ENCODE results near the gene PTPRG. TPM values are rescaled to one million over a fixed set of nuclear protein-coding genes. Genes with fewer than 3 reads are reported as not detected.

Gene PTPRG
- total RNA-seq, 4 donors from 2014 or later: 11.0 to 18.5 (median 14.9) TPM

GRCh38 chr3:62277986-62278385 is 716.6 kb downstream of the PTPRG start:
- Histone ChIP-seq H3K36me3 (peaks cover 12% of the 10 kb centered on the region), H3K9me3 (no peaks in the 10 kb centered on the region), H3K27ac (no peak overlapping the region), H3K4me1 (no peaks in the 10 kb centered on the region), H3K27me3 (no peaks in the 10 kb centered on the region), H3K4me3 (no peak overlapping the region)
- no peak for TF ChIP-seq POLR2AphosphoS5 (IDR thresholded peaks at IDR 0.05)
- TF ChIP-seq EP300 (IDR thresholded peaks at IDR 0.05): no peak
- TF ChIP-seq POLR2A (IDR thresholded peaks at IDR 0.05): no peak
- TF ChIP-seq CTCF (IDR thresholded peaks at IDR 0.05): no peak
- no peak for DNase-seq (ENCODE audit: low spot score in 2 of 2)

DNA sequence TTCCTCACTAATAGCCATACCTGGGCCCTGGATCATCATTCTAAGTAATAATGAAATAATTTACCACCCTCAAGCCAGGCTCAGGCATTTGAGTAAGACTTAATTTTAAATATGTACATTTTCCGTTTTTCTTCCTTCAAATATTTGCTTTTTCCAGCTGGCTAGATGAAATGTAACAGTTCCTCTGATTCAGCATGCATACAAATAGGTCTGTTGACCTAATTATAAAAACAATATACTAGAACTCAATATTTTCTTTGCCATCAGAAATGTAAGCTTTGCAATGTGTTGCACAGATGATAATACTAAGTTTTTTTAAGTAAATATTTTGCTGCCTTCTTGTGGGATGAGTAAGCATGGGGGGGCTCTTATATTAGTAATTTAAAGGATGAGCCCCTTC is 720.4 kb downstream of the PTPRG start:
- Histone ChIP-seq H3K27me3 (no peaks in the 10 kb centered on the region), H3K36me3 (peaks cover 7% of the 10 kb centered on the region), H3K9me3 (no peaks in the 10 kb centered on the region), H3K4me1 (no peaks in the 10 kb centered on the region), H3K4me3 (no peak overlapping the region), H3K27ac (no peak overlapping the region)
- WGBS: 80% methylated on average over 1 of the region's 1 CpG
- no peak for TF ChIP-seq POLR2AphosphoS5 (IDR thresholded peaks at IDR 0.05)
- no peak for TF ChIP-seq EP300 (IDR thresholded peaks at IDR 0.05)
- no peak for TF ChIP-seq POLR2A (IDR thresholded peaks at IDR 0.05)
- no peak for TF ChIP-seq CTCF (IDR thresholded peaks at IDR 0.05)
- DNase-seq (ENCODE audit: low spot score in 2 of 2): no peak

GRCh38 chr3:62284442-62284841 is 723.1 kb downstream of the PTPRG start:
- H3K9me3 ChIP-seq: no peaks in the 10 kb centered on the region
- 97% methylated on average over 2 of the region's 2 CpGs for WGBS
- TF ChIP-seq POLR2AphosphoS5 (IDR thresholded peaks at IDR 0.05) (no peak), POLR2A (IDR thresholded peaks at IDR 0.05) (no peak), CTCF (IDR thresholded peaks at IDR 0.05) (no peak), EP300 (IDR thresholded peaks at IDR 0.05) (no peak)
- no peaks in the 10 kb centered on the region for H3K4me1 ChIP-seq
- H3K27me3 ChIP-seq: no peaks in the 10 kb centered on the region
- no peak for DNase-seq (ENCODE audit: low spot score in 2 of 2)
- peaks cover 3% of the 10 kb centered on the region for H3K36me3 ChIP-seq
- H3K4me3 ChIP-seq: no peak overlapping the region
- H3K27ac ChIP-seq: no peak overlapping the region

GRCh38 chr3:62287392-62287927 is 726.1 kb downstream of the PTPRG start:
- Histone ChIP-seq H3K27ac (no peak overlapping the region), H3K9me3 (no peaks in the 10 kb centered on the region), H3K4me1 (no peaks in the 10 kb centered on the region), H3K36me3 (peaks cover 2% of the 10 kb centered on the region), H3K4me3 (no peak overlapping the region), H3K27me3 (no peaks in the 10 kb centered on the region)
- WGBS: 82% methylated on average over 4 of the region's 4 CpGs
- no peak for TF ChIP-seq CTCF (IDR thresholded peaks at IDR 0.05)
- TF ChIP-seq POLR2AphosphoS5 (IDR thresholded peaks at IDR 0.05): no peak
- DNase-seq (ENCODE audit: low spot score in 2 of 2): no peak

DNA sequence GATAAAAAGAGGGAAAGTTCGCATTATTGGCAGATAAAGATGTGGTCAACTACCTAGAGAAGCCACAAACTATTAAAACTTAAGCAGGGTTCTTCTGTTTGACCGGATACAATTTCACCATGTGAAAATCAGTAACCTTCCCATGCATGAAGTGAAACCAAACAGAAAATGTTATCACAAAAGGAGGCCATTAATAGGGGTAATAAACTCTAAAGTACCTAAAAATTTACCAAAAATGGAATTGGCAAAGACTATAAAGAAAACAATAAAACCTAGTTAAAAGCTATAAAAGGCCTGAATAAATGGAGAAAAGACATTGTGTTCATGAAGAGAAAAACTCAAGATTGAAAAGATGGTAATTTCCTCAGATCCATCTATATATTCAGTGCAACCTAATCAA is 728.6 kb downstream of the PTPRG start:
- WGBS: 81% methylated on average over 2 of the region's 2 CpGs
- H3K4me3 ChIP-seq: no peak overlapping the region
- TF ChIP-seq POLR2A (IDR thresholded peaks at IDR 0.05) (no peak), CTCF (IDR thresholded peaks at IDR 0.05) (no peak), EP300 (IDR thresholded peaks at IDR 0.05) (no peak), POLR2AphosphoS5 (IDR thresholded peaks at IDR 0.05) (no peak)
- H3K9me3 ChIP-seq: no peaks in the 10 kb centered on the region
- no peak for DNase-seq (ENCODE audit: low spot score in 2 of 2)
- H3K27ac ChIP-seq: no peak overlapping the region
- no peaks in the 10 kb centered on the region for H3K36me3 ChIP-seq
- H3K27me3 ChIP-seq: no peaks in the 10 kb centered on the region
- no peaks in the 10 kb centered on the region for H3K4me1 ChIP-seq

Data from suprapubic skin (tissue), 4 donors.